OCI-LY1 (cell line): ENCODE results near the gene HSPB2.

Experiments
- H2AFZ ChIP-seq: fragments of 200-600 bp; sonication (generic), shearing (Covaris generic); 2 replicates; pipeline ENCODE4 v1.6.0; 2014; ENCODE audit warnings: antibody characterized with exemption, mild to moderate bottlenecking, low read length
- H3F3A ChIP-seq: fragments of 200-600 bp; sonication (generic), shearing (Covaris generic); 2 replicates; pipeline ENCODE4 v1.6.0; 2014; ENCODE audit warnings: mild to moderate bottlenecking, antibody characterized with exemption, low read length, moderate library complexity; ENCODE audit not compliant: insufficient read depth
- H3K27ac ChIP-seq: fragments of 200-600 bp; sonication (generic); 2 replicates; pipeline ENCODE4 v1.5.1; 2014; ENCODE audit warnings: low read length, mixed run types, mild to moderate bottlenecking, low read depth; ENCODE audit not compliant: poor library complexity, severe bottlenecking
- H3K27me3 ChIP-seq: fragments of 200-600 bp; sonication (generic); 2 replicates; pipeline ENCODE4 v1.6.0; 2014; ENCODE audit warnings: antibody characterized with exemption, mild to moderate bottlenecking, low read length, moderate library complexity; ENCODE audit not compliant: insufficient read depth
- H3K36me3 ChIP-seq: fragments of 200-600 bp; sonication (generic); 2 replicates; pipeline ENCODE4 v1.6.1; 2014; ENCODE audit warnings: mild to moderate bottlenecking, antibody characterized with exemption, low read length, moderate library complexity, mixed read lengths; ENCODE audit not compliant: insufficient read depth
- H3K4me1 ChIP-seq: fragments of 200-600 bp; sonication (generic); 2 replicates; pipeline ENCODE4 v1.5.1; 2014; ENCODE audit warnings: mild to moderate bottlenecking, low read length, moderate library complexity; ENCODE audit not compliant: insufficient read depth, severe bottlenecking
- H3K4me2 ChIP-seq: fragments of 200-600 bp; sonication (generic), shearing (Covaris generic); 2 replicates; pipeline ENCODE4 v1.6.1; 2014; ENCODE audit warnings: low read length
- H3K4me3 ChIP-seq: fragments of 200-600 bp; sonication (generic); 2 replicates; pipeline ENCODE4 v1.5.1; 2014; ENCODE audit warnings: low read length, low read depth, mild to moderate bottlenecking, mixed read lengths; ENCODE audit not compliant: poor library complexity, severe bottlenecking
- H3K79me2 ChIP-seq: fragments of 200-600 bp; shearing (Covaris generic); 2 replicates; pipeline ENCODE4 v1.6.1; 2016; ENCODE audit warnings: mixed run types, low read length, mixed read lengths; ENCODE audit not compliant: insufficient read depth
- H3K9ac ChIP-seq: fragments of 200-600 bp; sonication (generic), shearing (Covaris generic); 2 replicates; pipeline ENCODE4 v1.6.1; 2014; ENCODE audit warnings: mild to moderate bottlenecking, low read length, mixed read lengths
- H3K9me2 ChIP-seq: fragments of 200-600 bp; sonication (generic), shearing (Covaris generic); 2 replicates; pipeline ENCODE4 v1.6.1; 2014; ENCODE audit warnings: low read depth, mild to moderate bottlenecking, low read length, mixed read lengths
- H3K9me3 ChIP-seq: fragments of 200-600 bp; shearing (Covaris generic); 2 replicates; pipeline ENCODE4 v1.6.1; 2014; ENCODE audit warnings: low read length, mixed read lengths
- H4K20me1 ChIP-seq: fragments of 200-600 bp; sonication (generic), shearing (Covaris generic); 2 replicates; pipeline ENCODE4 v1.6.0; 2016; ENCODE audit warnings: mild to moderate bottlenecking, low read length; ENCODE audit not compliant: insufficient read depth
- EZH2 ChIP-seq: fragments of 200-600 bp; sonication (generic), shearing (Covaris generic); IDR thresholded peaks from 2 replicates; pipeline ENCODE4 v1.8.0; 2017; ENCODE audit warnings: borderline replicate concordance, mixed run types, mild to moderate bottlenecking, antibody characterized with exemption, low read length, moderate library complexity, mixed read lengths
- TF ChIP-seq, protein P1 (sequence below): fragments of 200-600 bp; sonication (generic), shearing (Covaris generic); IDR thresholded peaks from 2 replicates; pipeline ENCODE4 v1.5.1; 2017; ENCODE audit warnings: mild to moderate bottlenecking, antibody characterized with exemption, low read length, moderate library complexity, mixed read lengths

Gene HSPB2

DNA sequence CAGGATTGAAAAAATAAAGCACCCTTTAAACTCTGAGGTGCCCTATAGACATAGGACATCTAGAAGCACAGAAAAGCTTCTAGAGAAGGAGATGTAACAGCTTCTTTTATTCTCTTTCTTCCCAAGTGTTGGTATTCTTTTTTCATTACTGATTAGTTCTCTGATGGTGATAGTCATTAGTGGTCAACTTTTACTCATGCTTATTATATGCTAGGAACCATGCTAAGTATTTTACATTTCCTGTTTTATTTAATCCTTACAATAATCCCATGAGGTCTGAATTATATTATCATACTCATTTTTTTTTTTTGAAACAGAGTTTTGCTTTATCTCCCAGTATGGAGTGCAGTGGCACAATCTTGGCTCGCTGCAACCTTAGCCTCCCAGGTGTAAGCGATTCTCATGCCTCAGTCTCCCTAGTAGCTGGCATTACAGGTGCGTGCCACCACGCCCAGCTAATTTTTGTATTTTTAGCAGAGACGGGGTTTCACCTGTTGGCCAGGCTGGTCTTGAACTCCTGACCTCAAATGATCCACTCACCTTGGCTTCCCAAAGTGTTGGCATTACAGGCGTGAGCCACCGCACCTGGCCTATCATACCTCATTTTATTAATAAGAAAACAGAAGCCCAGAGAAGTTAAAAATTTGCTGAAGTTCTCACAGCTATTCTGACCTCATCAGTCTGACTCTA is 9.2 kb downstream of the HSPB2 start:
- H3K9me3 ChIP-seq, result no peaks in the 10 kb centered on the region
- no peaks in the 10 kb centered on the region for H4K20me1 ChIP-seq
- H3F3A ChIP-seq, result no peaks in the 10 kb centered on the region
- no peaks in the 10 kb centered on the region for H3K79me2 ChIP-seq
- no peak overlapping the region for H2AFZ ChIP-seq
- H3K4me1 ChIP-seq, result peaks cover 16% of the 10 kb centered on the region
- H3K36me3 ChIP-seq, result no peaks in the 10 kb centered on the region
- H3K27me3 ChIP-seq, result no peaks in the 10 kb centered on the region
- H3K4me3 ChIP-seq, result no peak overlapping the region
- H3K9me2 ChIP-seq, result no peaks in the 10 kb centered on the region
- H3K9ac ChIP-seq, result no peak overlapping the region
- H3K27ac ChIP-seq, result no peak overlapping the region
- TF ChIP-seq EZH2, result no peak
- TF ChIP-seq, protein P1, sequence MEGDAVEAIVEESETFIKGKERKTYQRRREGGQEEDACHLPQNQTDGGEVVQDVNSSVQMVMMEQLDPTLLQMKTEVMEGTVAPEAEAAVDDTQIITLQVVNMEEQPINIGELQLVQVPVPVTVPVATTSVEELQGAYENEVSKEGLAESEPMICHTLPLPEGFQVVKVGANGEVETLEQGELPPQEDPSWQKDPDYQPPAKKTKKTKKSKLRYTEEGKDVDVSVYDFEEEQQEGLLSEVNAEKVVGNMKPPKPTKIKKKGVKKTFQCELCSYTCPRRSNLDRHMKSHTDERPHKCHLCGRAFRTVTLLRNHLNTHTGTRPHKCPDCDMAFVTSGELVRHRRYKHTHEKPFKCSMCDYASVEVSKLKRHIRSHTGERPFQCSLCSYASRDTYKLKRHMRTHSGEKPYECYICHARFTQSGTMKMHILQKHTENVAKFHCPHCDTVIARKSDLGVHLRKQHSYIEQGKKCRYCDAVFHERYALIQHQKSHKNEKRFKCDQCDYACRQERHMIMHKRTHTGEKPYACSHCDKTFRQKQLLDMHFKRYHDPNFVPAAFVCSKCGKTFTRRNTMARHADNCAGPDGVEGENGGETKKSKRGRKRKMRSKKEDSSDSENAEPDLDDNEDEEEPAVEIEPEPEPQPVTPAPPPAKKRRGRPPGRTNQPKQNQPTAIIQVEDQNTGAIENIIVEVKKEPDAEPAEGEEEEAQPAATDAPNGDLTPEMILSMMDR, result no peak
- no peak overlapping the region for H3K4me2 ChIP-seq

DNA sequence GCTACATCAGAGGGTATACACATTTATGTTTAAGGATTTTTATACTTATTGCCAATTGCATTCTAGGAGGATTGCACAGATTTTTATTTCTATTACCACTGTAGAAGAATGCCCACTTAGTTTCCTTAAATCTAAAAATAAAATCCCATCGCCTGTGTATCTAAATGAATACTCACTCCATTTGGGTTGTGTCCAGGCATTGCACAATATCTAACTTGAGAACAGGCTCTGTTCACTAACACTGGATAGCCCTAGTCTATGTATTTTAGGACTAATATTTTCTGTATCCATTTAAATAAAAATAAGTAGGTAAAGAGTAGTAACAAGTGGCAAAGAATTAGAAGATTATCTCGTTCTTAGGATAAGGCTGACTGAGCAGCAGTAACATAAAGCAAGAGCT is 10.3 kb downstream of the HSPB2 start:
- H3K36me3 ChIP-seq, result no peaks in the 10 kb centered on the region
- no peak overlapping the region for H3K9ac ChIP-seq
- TF ChIP-seq, protein P1, result no peak
- no peak for TF ChIP-seq EZH2
- no peak overlapping the region for H3K4me3 ChIP-seq
- H3K4me1 ChIP-seq, result peaks cover 23% of the 10 kb centered on the region
- H3F3A ChIP-seq, result no peaks in the 10 kb centered on the region
- H2AFZ ChIP-seq, result no peak overlapping the region
- no peaks in the 10 kb centered on the region for H3K27me3 ChIP-seq
- no peaks in the 10 kb centered on the region for H3K79me2 ChIP-seq
- no peaks in the 10 kb centered on the region for H3K9me2 ChIP-seq
- H3K4me2 ChIP-seq, result no peak overlapping the region
- H3K9me3 ChIP-seq, result no peaks in the 10 kb centered on the region
- H4K20me1 ChIP-seq, result no peaks in the 10 kb centered on the region
- H3K27ac ChIP-seq, result no peak overlapping the region

DNA sequence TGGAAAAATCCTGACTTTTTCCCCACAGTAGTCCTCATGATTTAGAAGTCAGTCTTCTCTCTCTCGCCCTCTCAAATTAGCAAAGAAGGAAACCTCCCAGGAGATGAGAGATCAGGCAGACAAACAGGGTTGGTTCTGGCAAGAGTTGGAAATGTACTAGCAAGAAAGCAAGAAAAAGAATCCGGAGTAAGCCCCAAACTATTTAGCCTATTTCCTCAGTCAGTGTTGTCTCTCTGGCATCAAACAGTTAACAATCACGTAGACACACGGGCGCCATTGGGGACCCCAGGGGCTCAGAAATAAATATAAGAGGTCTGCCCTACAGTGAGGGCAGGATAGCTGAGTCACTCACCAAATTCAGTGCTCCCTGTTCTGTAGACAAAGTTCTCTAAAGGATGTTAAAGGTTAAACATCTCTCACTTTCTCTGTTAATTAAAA is 10.8 kb downstream of the HSPB2 start:
- Histone ChIP-seq H3K27me3 (no peaks in the 10 kb centered on the region), H4K20me1 (no peaks in the 10 kb centered on the region), H3K4me2 (no peak overlapping the region), H3K9ac (no peak overlapping the region), H3K9me3 (no peaks in the 10 kb centered on the region), H3K27ac (no peak overlapping the region), H2AFZ (no peak overlapping the region), H3K9me2 (no peaks in the 10 kb centered on the region), H3K36me3 (no peaks in the 10 kb centered on the region), H3F3A (no peaks in the 10 kb centered on the region), H3K79me2 (no peaks in the 10 kb centered on the region), H3K4me1 (peaks cover 24% of the 10 kb centered on the region), H3K4me3 (no peak overlapping the region)
- TF ChIP-seq, protein P1, result no peak
- no peak for TF ChIP-seq EZH2
